ENCODE data around the gene ADAM15.

Gene ADAM15

GRCh38 chr1:155069551-155070157, 18.5 kb downstream of the ADAM15 start:
- DNase-seq (ENCODE audit: low read depth), result no peak
- no peak overlapping the region for H3K4me3 ChIP-seq (replicated peaks; ENCODE audit: low read depth, low read length)
- no peak for TF ChIP-seq CTCF (IDR thresholded peaks at IDR 0.05; ENCODE audit: low read length, missing control alignments)

- DNase-seq (ENCODE audit: low read depth), result no peak
- H3K4me3 ChIP-seq (replicated peaks; ENCODE audit: low read depth, low read length), result no peak overlapping the region
- TF ChIP-seq CTCF (IDR thresholded peaks at IDR 0.05; ENCODE audit: low read length, missing control alignments), result no peak
Observed at GRCh38 chr1:155070158-155070621, 19.1 kb downstream of the ADAM15 start.

GRCh38 chr1:155070721-155071569, 19.8 kb downstream of the ADAM15 start:
- DNase-seq (ENCODE audit: low read depth), result peak; percentile 67
- peak overlapping the region; percentile 46 for H3K4me3 ChIP-seq (replicated peaks; ENCODE audit: low read depth, low read length)
- peak; percentile 14 for TF ChIP-seq CTCF (IDR thresholded peaks at IDR 0.05; ENCODE audit: low read length, missing control alignments)

- no peak for DNase-seq (ENCODE audit: low read depth)
- no peak for TF ChIP-seq CTCF (IDR thresholded peaks at IDR 0.05; ENCODE audit: low read length, missing control alignments)
- H3K4me3 ChIP-seq (replicated peaks; ENCODE audit: low read depth, low read length), result no peak overlapping the region
Observed at GRCh38 chr1:155071701-155072100, 20.6 kb downstream of the ADAM15 start.

GRCh38 chr1:155072531-155073289, 21.6 kb downstream of the ADAM15 start:
- DNase-seq (ENCODE audit: low read depth), result no peak
- H3K4me3 ChIP-seq (replicated peaks; ENCODE audit: low read depth, low read length), result no peak overlapping the region
- TF ChIP-seq CTCF (IDR thresholded peaks at IDR 0.05; ENCODE audit: low read length, missing control alignments), result no peak

GRCh38 chr1:155073377-155074242, 22.5 kb downstream of the ADAM15 start:
- H3K4me3 ChIP-seq (replicated peaks; ENCODE audit: low read depth, low read length), result no peak overlapping the region
- TF ChIP-seq CTCF (IDR thresholded peaks at IDR 0.05; ENCODE audit: low read length, missing control alignments), result no peak
- DNase-seq (ENCODE audit: low read depth), result no peak

All from fibroblast of pulmonary artery (primary cell).